GM19193 (cell line): ENCODE measurements around the gene TMEFF1.
A peak's percentile ranks its signal among the peaks of the same experiment; 100 is the strongest.

Experiments used
- POLR2A ChIP-seq: IDR thresholded peaks from 4 replicates; pipeline ENCODE4 v1.6.1; 2011; ENCODE audit not compliant: insufficient read depth, insufficient read length; ENCODE audit errors: extremely low read depth

Gene TMEFF1

GRCh38 chr9:100595391-100596199 lies 122.6 kb downstream of the TMEFF1 start:
- no peak for TF ChIP-seq POLR2A

GRCh38 chr9:100597236-100597635 lies 124.3 kb downstream of the TMEFF1 start:
- no peak for TF ChIP-seq POLR2A

- peak; percentile 67 for TF ChIP-seq POLR2A
Observed at GRCh38 chr9:100598641-100599145, 125.7 kb downstream of the TMEFF1 start.

GRCh38 chr9:100600521-100601079 lies 127.7 kb downstream of the TMEFF1 start:
- no peak for TF ChIP-seq POLR2A

GRCh38 chr9:100601216-100601615 lies 128.3 kb downstream of the TMEFF1 start:
- TF ChIP-seq POLR2A: no peak

- no peak for TF ChIP-seq POLR2A
Observed at GRCh38 chr9:100602342-100602801, 129.4 kb downstream of the TMEFF1 start.

- no peak for TF ChIP-seq POLR2A
Observed at GRCh38 chr9:100605405-100605804, 132.5 kb downstream of the TMEFF1 start.

- TF ChIP-seq POLR2A: no peak
Observed at GRCh38 chr9:100619194-100619593, 146.2 kb downstream of the TMEFF1 start.

- no peak for TF ChIP-seq POLR2A
Observed at GRCh38 chr9:100619665-100620064, 146.7 kb downstream of the TMEFF1 start.

- TF ChIP-seq POLR2A: no peak
Observed at GRCh38 chr9:100623969-100624368, 151.0 kb downstream of the TMEFF1 start.

GRCh38 chr9:100626949-100627348 lies 154.0 kb downstream of the TMEFF1 start:
- TF ChIP-seq POLR2A: no peak
